GM12878 (cell line): ENCODE data around the gene ZNF134. TPM values are rescaled to one million over a fixed set of nuclear protein-coding genes. Genes with fewer than 3 reads are reported as not detected.

Source experiments
- BHLHE40 ChIP-seq, 2 experiments: fragments of 450-650 bp in 1 of 2; IDR thresholded peaks; 2 replicates each; pipeline ENCODE4 v1.6.1; 2011 to 2017; ENCODE audit warnings: low read depth in 2 of 2, borderline replicate concordance in 1 of 2, improper control_type of control experiment in 1 of 2, low read length in 1 of 2, mild to moderate bottlenecking in 1 of 2
- CBFB ChIP-seq: IDR thresholded peaks from 2 replicates; pipeline ENCODE4 v1.6.1; 2016; ENCODE audit warnings: antibody characterized with exemption, low read depth
- CREB1 ChIP-seq: IDR thresholded peaks from 2 replicates; pipeline ENCODE4 v1.6.1; 2012; ENCODE audit warnings: low read depth, mild to moderate bottlenecking, inconsistent platforms
- CREM ChIP-seq: IDR thresholded peaks from 2 replicates; pipeline ENCODE4 v1.6.1; 2014; ENCODE audit warnings: antibody characterized with exemption, low read depth
- E2F4 ChIP-seq: IDR thresholded peaks from 2 replicates; pipeline ENCODE4 v1.6.1; 2012; ENCODE audit warnings: low read depth, low read length, improper control_type of control experiment
- EGR1 ChIP-seq, 2 experiments: IDR thresholded peaks; 1 replicate in 1 of 2; 2 replicates in 1 of 2; pipeline ENCODE4 v1.6.1; 2011 to 2012; ENCODE audit warnings: low read depth in 2 of 2, low read length in 2 of 2, borderline replicate concordance in 1 of 2, mild to moderate bottlenecking in 1 of 2, moderate library complexity in 1 of 2
- ETV6 ChIP-seq, 2 experiments: fragments of 450-650 bp in 1 of 2; IDR thresholded peaks in 1 of 2; conservative IDR thresholded peaks in 1 of 2; 2 replicates each; pipeline ENCODE4 v1.6.1; 2014; ENCODE audit warnings: antibody characterized with exemption in 1 of 2, borderline replicate concordance in 1 of 2, low read depth in 1 of 2, mild to moderate bottlenecking in 1 of 2, moderate library complexity in 1 of 2
- HDAC2 ChIP-seq: fragments of 200-600 bp; sonication (generic); IDR thresholded peaks from 2 replicates; pipeline ENCODE4 v1.6.1; 2017
- HDAC6 ChIP-seq: fragments of 200-600 bp; sonication (generic); IDR thresholded peaks from one replicate; pipeline ENCODE4 v1.8.0; 2017; ENCODE audit warnings: antibody characterized with exemption; ENCODE audit not compliant: unreplicated experiment
- IKZF1 ChIP-seq: fragments of 450-650 bp; conservative IDR thresholded peaks from 2 replicates; pipeline ENCODE4 v1.6.1; 2017; ENCODE audit warnings: antibody characterized with exemption, mild to moderate bottlenecking
- MAX ChIP-seq: IDR thresholded peaks from 2 replicates; pipeline ENCODE4 v1.6.1; 2012; ENCODE audit warnings: low read depth, low read length, improper control_type of control experiment
- MLLT1 ChIP-seq: fragments of 450-650 bp; IDR thresholded peaks from 2 replicates; pipeline ENCODE4 v1.6.1; 2016; ENCODE audit warnings: mild to moderate bottlenecking
- MYB ChIP-seq: fragments of 150-350 bp; IDR thresholded peaks from 2 replicates; pipeline ENCODE4 v1.6.1; 2014; ENCODE audit warnings: mild to moderate bottlenecking, low read depth, low read length, borderline replicate concordance
- MYC ChIP-seq: IDR thresholded peaks from 2 replicates; pipeline ENCODE4 v1.6.1; 2011; ENCODE audit warnings: mild to moderate bottlenecking, low read length, moderate library complexity, inconsistent platforms; ENCODE audit not compliant: insufficient read depth, insufficient replicate concordance, insufficient read length, severe bottlenecking
- NR2F1 ChIP-seq: fragments of 450-650 bp; conservative IDR thresholded peaks from 2 replicates; pipeline ENCODE4 v1.6.1; 2017; ENCODE audit warnings: mild to moderate bottlenecking
- POLR2AphosphoS2 ChIP-seq: IDR thresholded peaks from 2 replicates; pipeline ENCODE4 v1.6.1; 2011; ENCODE audit warnings: low read depth, mild to moderate bottlenecking, low read length, improper control_type of control experiment, moderate library complexity
- RB1 ChIP-seq: fragments of 450-650 bp; formaldehyde crosslinking; IDR thresholded peaks from 2 replicates; pipeline ENCODE4 v1.6.1; 2017; ENCODE audit warnings: mild to moderate bottlenecking, borderline replicate concordance
- RCOR1 ChIP-seq: conservative IDR thresholded peaks from 2 replicates; pipeline ENCODE4 v1.6.1; 2012; ENCODE audit warnings: low read depth, low read length, improper control_type of control experiment
- REST ChIP-seq: IDR thresholded peaks from 2 replicates; pipeline ENCODE4 v1.6.1; 2012; ENCODE audit warnings: mild to moderate bottlenecking, low read depth, low read length
- SIX5 ChIP-seq: IDR thresholded peaks from 2 replicates; pipeline ENCODE4 v1.6.1; 2011; ENCODE audit warnings: mild to moderate bottlenecking, low read depth, low read length, moderate library complexity; ENCODE audit not compliant: severe bottlenecking
- SRF ChIP-seq, 2 experiments: IDR thresholded peaks; 2 replicates each; pipeline ENCODE4 v1.6.1; 2011; ENCODE audit warnings: low read depth in 2 of 2, low read length in 2 of 2, mild to moderate bottlenecking in 1 of 2, moderate library complexity in 1 of 2
- STAT3 ChIP-seq: IDR thresholded peaks from 2 replicates; pipeline ENCODE4 v1.6.1; 2011; ENCODE audit warnings: low read depth, low read length, improper control_type of control experiment
- TAF1 ChIP-seq: IDR thresholded peaks from 2 replicates; pipeline ENCODE4 v1.6.1; 2011; ENCODE audit warnings: mild to moderate bottlenecking, low read depth, low read length, borderline replicate concordance
- polyA plus RNA-seq, 11 experiments: library from polyadenylated mRNA; depleted of rRNA in 4 of 11; unstranded in 6 of 11; stranded (reverse) in 5 of 11; fragments of >200 nt; fragmentation: Nextera tagmentation in 4 of 11; fragmentation: Illumina TruSeq in 1 of 11; extraction: Ambion mirVana in 4 of 11; extraction: Trizol in 1 of 11; gene quantifications; 1 replicate in 1 of 11; 2 replicates in 10 of 11; pipeline versions ENCODE4 v1.2.1 to v1.2.3, GENCODE V29; 2011 to 2016; ENCODE audit warnings: inconsistent platforms in 2 of 11, missing spikeins in 2 of 11, low read depth in 1 of 11
- total RNA-seq, 4 experiments: library from RNA; depleted of rRNA in 3 of 4; stranded (reverse); fragments of >200 nt in 3 of 4; fragmentation: Illumina TruSeq in 1 of 4; extraction: Trizol in 1 of 4; gene quantifications; 2 replicates each; pipeline versions ENCODE4 v1.2.1 to v1.2.3, GENCODE V29; 2013 to 2021

Gene ZNF134
- total and polyA plus RNA-seq, 10 of the 15 experiments (the other 5 are each of a cell fraction or from before 2014, with no cell fraction given) = 1.6 to 17.6 (median 9.7) TPM

GRCh38 chr19:57613941-57614743 lies at the start of gene ZNF134 (continued):
- TF ChIP-seq HDAC6 = no peak
- TF ChIP-seq CREB1 = peak; percentile 57; the same call in 1 of the 2 replicates
- peak; percentile 20 to 31; a peak in 2 of 3 replicates for TF ChIP-seq EGR1 (IDR thresholded peaks at IDR 0.05; ENCODE audit: borderline replicate concordance in 1 of 2, low read depth in 2 of 2, low read length in 2 of 2)
- TF ChIP-seq MYB = no peak
- TF ChIP-seq CREM = peak; percentile 70; the same call in 1 of the 2 replicates
- TF ChIP-seq E2F4 = 0 out of 2 replicates have a peak, but pooled peaks have one; percentile 10
- TF ChIP-seq BHLHE40 (IDR thresholded peaks at IDR 0.05; ENCODE audit: borderline replicate concordance in 1 of 2, low read depth in 2 of 2, low read length in 1 of 2) = peak in 1 of 2 experiments; percentile 25; a peak in 1 of 4 replicates
- no peak for TF ChIP-seq RCOR1
- peak; percentile 24; the same call in 1 of the 2 replicates for TF ChIP-seq NR2F1
- TF ChIP-seq MLLT1 = peak; percentile 98
- TF ChIP-seq CBFB = 0 out of 2 replicates have a peak, but pooled peaks have one; percentile 28
- TF ChIP-seq POLR2AphosphoS2 = 0 out of 2 replicates have a peak, but pooled peaks have one; percentile 51
- no peak for TF ChIP-seq REST
- peak; percentile 7; the same call in 1 of the 2 replicates for TF ChIP-seq MAX
- TF ChIP-seq HDAC2 = no peak
- no peak for TF ChIP-seq MYC
- TF ChIP-seq IKZF1 = peak; percentile 73
- peak; percentile 83 for TF ChIP-seq SIX5
- no peak for TF ChIP-seq SRF (IDR thresholded peaks at IDR 0.05; ENCODE audit: low read depth in 2 of 2, low read length in 2 of 2)
- TF ChIP-seq RB1 = 0 out of 2 replicates have a peak, but pooled peaks have one; percentile 38
- no peak for TF ChIP-seq ETV6 (conservative IDR thresholded peaks at IDR 0.05 in 1 of 2, IDR thresholded peaks at IDR 0.05 in 1 of 2; ENCODE audit: borderline replicate concordance in 1 of 2, low read depth in 1 of 2)
- peak; percentile 74 for TF ChIP-seq TAF1
- TF ChIP-seq STAT3 = no peak
